Uterus (tissue), 2 donors: Measurements from ENCODE around the gene NIPBL.

Experiments
- POLR2A ChIP-seq, 2 donors: fragments of 450-650 bp; IDR thresholded peaks; one replicate each; pipeline ENCODE4 v1.6.1; 2016; ENCODE audit warnings: antibody characterized with exemption in 2 of 2, mild to moderate bottlenecking in 1 of 2, moderate library complexity in 1 of 2
- TF ChIP-seq, protein P1 (sequence below), 4 experiments: fragments of 200-600 bp in 2 of 4; fragments of 450-650 bp in 2 of 4; sonication (generic) in 2 of 4; IDR thresholded peaks; one replicate each; pipeline ENCODE4 v1.5.1; 2016 to 2019; ENCODE audit warnings: antibody characterized with exemption in 4 of 4, mild to moderate bottlenecking in 2 of 4, moderate library complexity in 1 of 4

DNA sequence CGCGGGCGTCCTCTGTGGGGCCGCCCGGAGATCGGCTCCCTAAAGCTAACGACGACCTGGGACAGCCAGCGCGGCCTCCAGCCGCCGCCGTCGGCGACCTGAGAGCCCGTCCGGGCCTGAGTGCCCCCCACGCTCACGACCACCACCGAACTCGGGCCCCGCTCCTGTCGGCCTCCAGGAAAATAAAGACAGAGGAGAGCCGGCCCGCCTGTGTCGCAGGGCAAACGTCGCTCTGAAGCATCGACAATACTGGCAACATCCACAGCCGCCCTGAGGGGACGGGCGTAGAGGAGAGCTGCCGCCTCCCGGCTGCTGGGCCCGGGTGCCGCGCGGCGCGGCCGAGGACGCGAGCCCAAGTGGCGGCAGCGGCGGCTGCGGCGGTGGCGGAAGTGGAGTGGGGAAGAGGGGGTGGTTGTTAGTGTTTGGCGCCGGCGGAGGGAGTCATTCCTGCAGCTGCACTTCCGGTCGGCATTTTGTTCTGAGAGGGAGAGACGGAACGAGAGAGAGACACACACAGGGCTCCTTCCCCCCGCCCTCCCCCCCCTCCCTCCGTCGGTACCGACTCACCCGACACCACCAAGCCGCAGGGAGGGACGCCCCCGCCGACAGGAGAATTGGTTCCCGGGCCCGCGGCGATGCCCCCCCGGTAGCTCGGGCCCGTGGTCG is at the start of gene NIPBL:
- TF ChIP-seq, protein P1, sequence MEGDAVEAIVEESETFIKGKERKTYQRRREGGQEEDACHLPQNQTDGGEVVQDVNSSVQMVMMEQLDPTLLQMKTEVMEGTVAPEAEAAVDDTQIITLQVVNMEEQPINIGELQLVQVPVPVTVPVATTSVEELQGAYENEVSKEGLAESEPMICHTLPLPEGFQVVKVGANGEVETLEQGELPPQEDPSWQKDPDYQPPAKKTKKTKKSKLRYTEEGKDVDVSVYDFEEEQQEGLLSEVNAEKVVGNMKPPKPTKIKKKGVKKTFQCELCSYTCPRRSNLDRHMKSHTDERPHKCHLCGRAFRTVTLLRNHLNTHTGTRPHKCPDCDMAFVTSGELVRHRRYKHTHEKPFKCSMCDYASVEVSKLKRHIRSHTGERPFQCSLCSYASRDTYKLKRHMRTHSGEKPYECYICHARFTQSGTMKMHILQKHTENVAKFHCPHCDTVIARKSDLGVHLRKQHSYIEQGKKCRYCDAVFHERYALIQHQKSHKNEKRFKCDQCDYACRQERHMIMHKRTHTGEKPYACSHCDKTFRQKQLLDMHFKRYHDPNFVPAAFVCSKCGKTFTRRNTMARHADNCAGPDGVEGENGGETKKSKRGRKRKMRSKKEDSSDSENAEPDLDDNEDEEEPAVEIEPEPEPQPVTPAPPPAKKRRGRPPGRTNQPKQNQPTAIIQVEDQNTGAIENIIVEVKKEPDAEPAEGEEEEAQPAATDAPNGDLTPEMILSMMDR (IDR thresholded peaks at IDR 0.05), result no peak
- TF ChIP-seq POLR2A (IDR thresholded peaks at IDR 0.05), result peak; percentile 52 to 74
